ENCODE results near the gene RPL27A.
"Not testable (repeated sequence)": the region's sequence is repeated elsewhere in the genome, so short reads cannot be mapped to it uniquely, and the experiment has no call there.

The RPL27A gene

GRCh38 chr11:8682303-8683114 is at the start of gene RPL27A, which contains the start of gene TRIM66:
RPL27A (plus strand) TSS chr11:8682792; CDS start chr11:8682814, 22 bp downstream.
TRIM66 (minus strand) TSS chr11:8682665; CDS start chr11:8672274, 10,391 bp downstream.
- peak; percentile 73 for DNase-seq (ENCODE audit: low read depth)

GRCh38 chr11:8634498-8634897 is 48.1 kb upstream of the RPL27A start:
- DNase-seq (ENCODE audit: low read depth), result no peak

DNA sequence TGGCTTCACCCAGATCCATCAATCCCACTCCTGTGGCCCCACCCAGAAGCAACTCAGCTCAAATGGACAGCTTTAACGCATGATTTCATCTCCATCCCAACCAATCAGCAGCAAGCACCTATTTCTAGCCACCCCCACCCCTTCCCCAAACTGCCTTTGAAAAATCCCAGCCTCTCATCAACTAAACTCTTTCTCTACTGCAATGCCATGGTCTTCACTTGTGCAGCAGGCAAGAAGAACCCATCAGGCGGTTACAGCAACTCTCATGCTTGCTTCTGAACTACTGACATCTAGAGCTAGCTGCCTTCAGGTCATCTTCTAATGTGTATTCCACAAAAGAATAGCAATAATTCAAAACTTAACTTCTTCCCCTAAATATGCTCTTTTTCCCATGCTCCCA is 46.5 kb upstream of the RPL27A start:
- DNase-seq (ENCODE audit: low read depth), result no peak

GRCh38 chr11:8638300-8638699 is 44.3 kb upstream of the RPL27A start:
- DNase-seq (ENCODE audit: low read depth), result no peak

GRCh38 chr11:8639655-8640054 is 42.9 kb upstream of the RPL27A start:
- DNase-seq (ENCODE audit: low read depth), result no peak

DNA sequence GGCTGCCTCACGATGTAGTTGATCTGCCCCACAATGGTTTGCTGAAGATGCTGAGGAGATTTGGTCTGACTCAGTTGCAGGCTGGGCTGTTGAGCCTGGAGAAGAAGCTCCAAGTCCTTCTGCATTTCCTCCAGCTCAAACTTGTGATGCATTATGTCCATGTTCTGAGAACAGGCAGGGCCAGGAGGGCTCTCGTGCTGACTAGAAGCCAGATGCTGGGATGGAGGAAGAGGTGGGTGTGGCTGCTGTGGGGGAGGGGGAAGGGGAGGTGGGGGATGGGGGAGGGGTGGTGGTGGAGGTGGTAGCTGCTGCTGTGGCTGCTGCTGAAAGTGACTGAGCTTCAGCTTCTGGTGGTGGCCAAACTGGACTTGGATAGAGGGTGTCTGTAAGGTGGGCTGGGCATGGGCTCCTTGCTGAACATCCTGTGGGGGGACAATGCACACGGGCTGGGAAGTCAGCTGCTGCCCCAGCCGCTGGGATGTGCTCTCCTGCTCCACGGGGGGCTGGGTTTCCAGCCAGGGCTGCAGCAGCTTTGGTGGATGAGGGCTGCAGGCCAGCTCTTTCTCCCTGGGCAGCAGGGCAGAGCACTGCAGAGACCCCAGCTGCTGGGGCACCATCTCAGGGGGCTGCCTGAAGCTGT is 42.2 kb upstream of the RPL27A start:
- no peak for DNase-seq (ENCODE audit: low read depth)

GRCh38 chr11:8641332-8641731 is 41.3 kb upstream of the RPL27A start:
- DNase-seq (ENCODE audit: low read depth), result no peak

- DNase-seq (ENCODE audit: low read depth), result no peak
Observed at GRCh38 chr11:8642196-8642841, 40.3 kb upstream of the RPL27A start.

GRCh38 chr11:8646873-8647272 is 35.7 kb upstream of the RPL27A start:
- DNase-seq (ENCODE audit: low read depth), result no peak

- peak; percentile 21 for DNase-seq (ENCODE audit: low read depth)
Observed at GRCh38 chr11:8649361-8649760, 33.2 kb upstream of the RPL27A start.

DNA sequence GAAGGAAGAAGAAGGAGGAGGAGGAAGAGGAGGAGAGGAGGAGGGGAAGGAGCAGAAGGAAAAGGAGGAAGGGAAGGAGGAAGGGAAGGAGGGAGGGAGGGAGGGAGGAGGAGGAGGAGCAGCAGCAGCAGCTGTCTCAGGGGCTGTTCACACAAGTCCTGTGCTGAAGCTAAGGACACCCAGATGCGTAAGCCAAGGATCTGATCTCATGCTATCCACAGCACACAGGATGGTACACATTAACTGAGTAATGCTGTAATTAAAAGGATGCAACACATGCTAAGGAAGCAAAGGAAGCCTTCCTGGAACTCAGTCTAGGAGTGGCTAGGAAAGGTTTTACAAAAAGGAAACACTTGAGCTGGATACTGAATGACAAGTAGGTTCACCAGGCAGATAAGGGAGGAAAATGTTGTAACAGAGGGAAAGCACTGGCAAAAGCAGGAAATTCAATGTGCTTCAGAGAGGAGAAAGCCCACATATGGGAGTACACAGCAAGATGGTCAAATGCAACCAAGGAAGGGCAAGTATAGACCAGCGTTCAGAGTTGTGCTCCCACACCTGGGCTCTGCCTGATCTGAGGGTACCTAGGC is 32.1 kb upstream of the RPL27A start:
- DNase-seq (ENCODE audit: low read depth), result peak; percentile 44

DNA sequence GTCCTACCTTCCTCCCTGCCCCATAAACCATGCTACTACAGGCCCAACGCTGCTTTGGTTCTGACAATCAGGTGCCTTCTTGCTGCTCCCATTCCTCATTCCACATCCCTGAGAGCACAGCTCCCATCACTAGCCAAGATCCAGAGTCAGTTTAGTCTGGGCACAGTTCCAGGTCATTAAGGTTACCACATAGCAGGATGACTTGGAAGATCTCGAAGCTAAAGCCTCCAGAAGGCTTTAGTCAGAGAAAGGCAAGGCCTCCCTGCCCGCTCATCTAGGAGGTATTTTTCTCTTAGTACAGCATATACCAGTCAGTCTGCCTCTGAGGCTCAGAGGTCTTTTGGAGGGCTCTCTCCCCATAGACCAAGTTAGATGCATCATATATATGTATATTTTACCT is 30.5 kb upstream of the RPL27A start:
- peak; percentile 98 for DNase-seq (ENCODE audit: low read depth)

DNA sequence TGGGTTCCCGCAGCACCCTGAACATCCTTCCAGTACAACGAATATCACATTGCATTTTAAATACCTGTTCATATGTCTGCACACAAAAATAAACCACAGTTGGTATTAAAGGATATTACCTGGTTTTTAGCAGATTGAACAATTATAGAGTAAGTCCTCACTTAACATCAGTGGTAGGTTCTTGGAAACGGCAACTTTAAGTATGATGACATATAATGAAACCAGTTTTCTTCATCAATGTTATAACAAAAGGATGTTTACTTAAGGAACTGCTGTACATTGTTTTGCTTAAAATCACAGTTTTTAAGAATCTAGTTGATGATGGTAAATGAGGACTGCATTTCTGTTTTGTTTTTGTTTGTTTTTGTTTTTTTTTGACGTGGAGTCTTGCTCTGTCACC is 28.1 kb upstream of the RPL27A start:
- no peak for DNase-seq (ENCODE audit: low read depth)

DNA sequence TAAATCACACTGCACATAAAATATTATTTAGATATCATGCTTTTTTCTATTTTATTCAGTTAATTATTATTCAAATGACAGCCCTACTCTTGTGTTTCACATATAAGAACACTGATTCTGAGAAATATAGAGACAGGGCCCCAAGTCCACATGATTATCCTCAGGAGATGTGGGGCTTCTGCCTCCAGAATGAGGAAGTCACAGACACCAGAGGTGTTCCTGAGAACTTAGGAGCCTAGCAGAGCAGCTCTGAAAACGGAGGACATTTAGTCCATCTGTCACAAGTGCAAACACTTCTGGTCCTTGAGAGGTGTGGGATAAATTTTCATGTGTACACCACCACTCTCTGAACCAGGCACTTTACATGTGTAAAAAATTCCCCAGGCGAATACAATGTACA is 26.3 kb upstream of the RPL27A start:
- no peak for DNase-seq (ENCODE audit: low read depth)

- no peak for DNase-seq (ENCODE audit: low read depth)
Observed at GRCh38 chr11:8658321-8659057, 24.1 kb upstream of the RPL27A start.

DNA sequence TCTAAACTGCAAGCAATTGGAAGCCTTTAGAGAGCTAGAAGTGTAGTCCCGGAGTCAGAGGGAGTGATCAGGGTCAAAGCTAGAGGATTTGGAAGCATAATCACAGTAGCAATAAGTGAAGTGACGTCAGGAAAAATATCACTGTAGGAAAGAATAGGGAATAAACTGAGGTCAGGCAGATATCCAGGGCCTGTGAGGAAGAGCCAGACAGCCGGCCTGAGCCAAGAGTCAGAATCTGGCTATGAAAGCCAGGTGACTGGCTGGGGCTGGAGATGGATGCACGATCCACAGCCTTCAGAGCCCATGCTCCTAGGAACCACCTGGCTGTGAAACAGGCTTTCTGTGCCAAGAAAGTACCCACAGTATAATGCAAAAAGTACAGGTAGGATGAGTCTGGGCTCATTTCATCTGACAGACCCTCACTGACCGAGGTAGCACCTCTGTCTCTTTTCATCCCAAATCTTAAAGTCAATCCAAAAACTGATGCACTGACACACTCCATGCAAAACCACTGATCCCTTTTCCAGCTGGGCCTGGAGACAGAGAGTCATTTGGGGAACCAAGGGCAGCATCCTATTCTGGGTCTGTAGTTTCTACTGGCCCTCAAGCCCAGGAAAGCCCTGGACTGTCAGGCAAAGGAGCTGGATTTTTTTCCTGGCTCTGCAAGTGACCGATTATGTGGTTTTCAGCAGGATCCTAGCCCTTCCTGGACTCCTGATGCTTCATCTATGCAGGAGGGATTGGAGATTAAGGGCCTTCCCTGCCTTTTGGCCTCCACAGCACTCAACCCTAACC is 21.4 kb upstream of the RPL27A start:
- no peak for DNase-seq (ENCODE audit: low read depth)

GRCh38 chr11:8665222-8665621 is 17.4 kb upstream of the RPL27A start:
- DNase-seq (ENCODE audit: low read depth), result no peak

- DNase-seq (ENCODE audit: low read depth), result not testable (repeated sequence)
Observed at GRCh38 chr11:8670081-8670480, 12.5 kb upstream of the RPL27A start.

GRCh38 chr11:8671193-8671612 is 11.4 kb upstream of the RPL27A start:
- peak; percentile 97 for DNase-seq (ENCODE audit: low read depth)

- no peak for DNase-seq (ENCODE audit: low read depth)
Observed at GRCh38 chr11:8671651-8672062, 10.9 kb upstream of the RPL27A start.

DNA sequence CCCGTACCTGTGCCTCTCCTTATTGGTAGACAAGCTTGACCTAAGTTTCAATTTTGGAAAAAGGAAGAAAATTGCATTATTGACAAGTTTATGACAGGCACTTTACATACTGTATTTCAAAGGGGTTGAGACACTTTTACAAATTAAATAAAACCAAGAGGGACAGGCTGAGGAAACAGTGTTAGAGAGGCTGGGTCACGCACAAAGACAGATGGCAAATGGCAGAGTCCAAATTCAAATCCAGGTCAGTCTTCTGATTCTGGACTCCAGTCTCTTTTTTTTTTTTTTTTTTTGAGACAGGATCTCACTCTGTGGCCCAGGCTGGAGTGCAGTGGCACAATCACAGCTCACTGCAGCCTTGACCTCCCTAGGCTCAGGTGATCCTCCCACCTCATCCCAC is 10.2 kb upstream of the RPL27A start:
- DNase-seq (ENCODE audit: low read depth), result no peak

Data from GM04503 (cell line).